Glomerular visceral epithelial cell (primary cell): Measurements from ENCODE around the gene CIDEA.
A peak's percentile ranks its signal among the peaks of the same experiment; 100 is the strongest.

ENCODE experiments used
- DNase-seq: peaks from one replicate; pipeline ENCODE4 v3.0.0-alpha.2; 2016; ENCODE audit errors: extremely low spot score

CIDEA gene

GRCh38 chr18:12318857-12319256, 64.7 kb downstream of the CIDEA start:
- DNase-seq = no peak

- peak; percentile 76 for DNase-seq
Observed at GRCh38 chr18:12321333-12321732, 67.2 kb downstream of the CIDEA start.

GRCh38 chr18:12324991-12325725, 71.0 kb downstream of the CIDEA start:
- DNase-seq = no peak

GRCh38 chr18:12325726-12326245, 71.6 kb downstream of the CIDEA start:
- DNase-seq = no peak

- DNase-seq = no peak
Observed at GRCh38 chr18:12326711-12327460, 72.7 kb downstream of the CIDEA start.
